ELF-1 (cell line): ENCODE data around the gene UBE2V1.
"Not testable (repeated sequence)": the region's sequence is repeated elsewhere in the genome, so short reads cannot be mapped to it uniquely, and the experiment has no call there.

Experiments
- DNase-seq: peaks from one replicate; pipeline ENCODE4 v3.0.0-alpha.2; 2016; ENCODE audit warnings: low read depth, low spot score

Gene UBE2V1

DNA sequence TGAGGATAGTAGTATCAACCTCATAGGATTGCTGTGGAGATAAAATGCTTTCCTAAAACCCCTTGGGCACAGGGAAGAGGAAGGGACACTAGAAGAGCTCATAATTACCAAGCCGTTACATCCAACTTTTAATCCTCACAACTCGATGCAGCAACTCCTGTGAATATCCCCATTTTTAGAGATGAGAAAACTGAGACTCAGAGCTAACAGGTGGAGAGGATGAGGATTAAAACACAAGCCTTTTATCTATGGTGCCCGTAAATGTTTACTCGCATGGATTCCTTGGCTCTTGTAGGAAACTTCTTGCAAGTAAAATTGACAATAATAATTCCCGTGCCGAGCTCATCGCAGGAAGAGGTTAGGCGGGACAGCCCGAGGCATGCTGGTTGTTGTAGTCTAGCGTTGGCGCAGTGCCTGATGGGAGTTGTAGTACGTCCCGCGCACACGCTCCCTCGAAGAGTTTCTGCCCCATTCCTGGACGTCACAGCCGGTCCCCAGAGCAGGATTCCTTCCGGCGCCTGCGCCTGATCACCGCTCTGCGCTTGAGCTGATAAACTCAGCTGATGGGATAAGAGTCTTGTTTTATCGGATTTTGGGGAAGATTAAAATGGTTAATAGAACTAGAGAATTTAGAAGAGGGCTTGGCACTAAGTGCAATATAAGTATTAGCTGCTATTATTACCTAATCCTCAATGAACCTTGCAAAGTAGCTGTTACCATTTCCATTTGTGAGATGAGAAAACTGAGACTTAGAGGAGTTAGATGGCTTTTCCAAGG is 2.8 kb upstream of the UBE2V1 start:
- peak; percentile 95 for DNase-seq

- DNase-seq = no peak
Measured at GRCh38 chr20:50115041-50115512, 2.1 kb upstream of the UBE2V1 start.

DNA sequence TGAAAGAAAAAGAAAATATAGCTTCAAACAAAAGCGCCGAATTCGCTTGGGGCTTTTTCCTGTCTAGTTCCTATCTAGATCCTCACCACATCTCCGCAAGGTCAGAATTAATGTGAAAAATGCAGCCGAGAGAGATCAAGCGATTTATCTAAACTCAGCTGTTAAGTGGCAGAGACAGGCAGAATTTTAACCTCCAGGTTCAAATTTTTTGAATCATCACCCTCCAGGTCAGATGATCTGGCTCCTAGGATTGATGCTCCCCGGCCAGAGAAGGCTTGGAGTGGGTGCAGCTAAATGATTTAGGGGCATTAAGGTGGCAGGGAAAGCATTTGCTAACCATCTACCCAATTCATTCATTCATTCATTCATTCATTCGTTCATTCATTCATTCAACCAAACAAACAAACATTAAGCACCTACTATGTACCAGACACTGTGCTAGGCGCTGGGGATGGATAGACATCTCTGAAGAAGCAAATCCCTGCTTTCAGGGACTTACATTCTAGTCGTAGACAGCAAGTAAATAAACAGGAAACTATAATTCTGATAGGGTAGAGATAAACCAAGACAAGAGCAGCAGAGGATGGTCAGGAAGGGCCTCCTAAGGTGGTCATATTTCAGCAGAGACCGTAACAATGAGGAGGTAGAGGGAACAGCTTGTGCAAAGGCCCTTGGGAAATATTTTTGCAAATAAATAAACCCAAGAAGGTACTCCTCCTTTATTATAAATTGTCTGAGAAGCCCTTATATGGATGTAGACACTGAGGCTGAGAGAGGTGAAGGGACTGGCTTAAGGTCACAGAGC is 672 bp upstream of the UBE2V1 start:
- DNase-seq = no peak

DNA sequence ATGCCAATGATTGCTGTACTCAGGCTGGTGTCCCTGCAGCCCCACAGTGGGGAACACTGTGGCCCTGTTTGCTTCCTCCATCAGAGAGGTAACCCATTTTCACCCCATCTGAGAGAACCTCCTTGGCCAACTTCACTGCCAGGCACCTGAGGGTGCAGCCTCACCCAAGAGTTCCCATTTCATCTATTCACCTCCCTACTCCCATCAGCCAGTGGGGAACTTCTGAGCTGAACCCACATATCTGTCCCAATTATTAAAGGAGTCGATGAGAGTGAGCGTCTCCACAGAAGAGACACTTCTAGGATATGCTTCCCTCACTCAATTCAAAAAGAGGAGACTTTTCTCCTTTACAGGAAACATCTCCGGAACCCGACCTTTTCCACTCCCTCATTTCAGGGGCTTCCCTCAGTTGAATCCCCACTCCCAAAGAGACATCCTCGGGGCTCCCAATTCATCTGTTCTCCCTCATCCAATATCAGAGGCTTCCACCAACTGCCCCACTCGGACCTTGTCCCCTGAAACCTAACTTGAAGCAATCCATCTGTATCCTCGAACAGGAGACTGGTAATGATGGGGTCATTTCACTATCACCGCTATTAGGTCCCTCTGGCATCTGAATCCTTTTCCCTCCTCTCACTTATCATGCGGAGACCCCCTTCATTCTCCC is 988 bp downstream of the UBE2V1 start:
- DNase-seq = no peak

DNA sequence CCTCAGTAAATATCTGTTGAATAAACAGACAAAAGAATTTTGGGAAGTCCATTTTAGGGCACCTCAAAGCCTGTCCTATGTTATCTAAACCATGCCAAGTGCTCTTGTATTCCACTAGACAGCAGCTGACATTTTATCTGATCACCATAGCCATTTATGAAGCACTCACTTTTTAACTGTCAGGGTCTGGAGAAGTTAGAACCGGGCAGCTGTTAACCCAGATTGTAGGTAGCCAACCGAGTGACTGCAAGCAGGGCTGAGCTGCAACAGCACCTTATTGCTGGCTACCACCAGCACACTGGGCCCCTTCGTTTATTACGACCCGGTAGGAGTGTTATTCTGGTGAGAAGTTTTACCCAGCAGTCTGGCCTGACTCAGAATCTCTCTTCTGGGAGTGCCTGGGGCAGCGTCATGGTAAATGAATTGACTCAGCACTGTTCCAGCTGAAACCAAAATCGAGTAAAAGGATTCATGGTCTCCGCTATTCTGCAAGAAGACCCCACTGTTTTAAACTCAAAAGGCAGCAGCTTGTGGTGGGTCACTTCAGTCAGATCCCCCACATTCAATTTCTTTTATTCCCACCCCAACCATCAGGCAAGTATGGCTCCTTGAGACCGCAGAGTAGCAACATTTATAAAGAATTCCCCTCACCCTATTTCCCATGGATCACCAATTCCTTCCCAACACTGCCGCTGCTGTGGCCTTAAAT is 1.7 kb downstream of the UBE2V1 start:
- DNase-seq = no peak

- DNase-seq = no peak
Measured at GRCh38 chr20:50110141-50111047, 2.6 kb downstream of the UBE2V1 start.

GRCh38 chr20:50108556-50109235 is 4.3 kb downstream of the UBE2V1 start:
- DNase-seq = no peak

- no peak for DNase-seq
Measured at GRCh38 chr20:50107796-50108331, 5.1 kb downstream of the UBE2V1 start.

GRCh38 chr20:50107086-50107660 is 5.8 kb downstream of the UBE2V1 start:
- DNase-seq = no peak

GRCh38 chr20:50106669-50107068 is 6.3 kb downstream of the UBE2V1 start:
- not testable (repeated sequence) for DNase-seq

GRCh38 chr20:50103464-50104107 is 9.4 kb downstream of the UBE2V1 start:
- not testable (repeated sequence) for DNase-seq

- DNase-seq = not testable (repeated sequence)
Measured at GRCh38 chr20:50102551-50102950, 10.4 kb downstream of the UBE2V1 start.

- no peak for DNase-seq
Measured at GRCh38 chr20:50101887-50102286, 11.1 kb downstream of the UBE2V1 start.

- DNase-seq = no peak
Measured at GRCh38 chr20:50101281-50101680, 11.7 kb downstream of the UBE2V1 start.

DNA sequence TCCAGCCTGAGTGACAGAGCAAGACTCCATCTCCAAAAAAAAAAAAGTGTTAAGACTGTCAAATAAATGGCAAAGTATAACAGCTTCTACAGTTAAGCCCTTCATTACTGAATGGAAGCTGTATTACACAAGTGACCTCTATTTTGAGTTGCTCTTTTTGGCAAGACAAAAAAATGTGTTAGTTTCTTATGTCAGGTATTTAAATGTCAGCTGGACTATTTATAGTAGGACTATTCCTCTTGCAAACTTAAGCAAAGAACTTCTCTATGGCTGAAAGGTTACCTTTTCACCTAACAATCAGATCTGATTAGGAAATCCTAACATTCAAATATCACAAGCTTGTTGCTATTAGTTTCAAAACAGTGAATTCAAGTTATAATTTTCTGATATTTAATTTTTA is 12.4 kb downstream of the UBE2V1 start:
- no peak for DNase-seq

GRCh38 chr20:50099565-50099991 is 13.4 kb downstream of the UBE2V1 start:
- DNase-seq = no peak

DNA sequence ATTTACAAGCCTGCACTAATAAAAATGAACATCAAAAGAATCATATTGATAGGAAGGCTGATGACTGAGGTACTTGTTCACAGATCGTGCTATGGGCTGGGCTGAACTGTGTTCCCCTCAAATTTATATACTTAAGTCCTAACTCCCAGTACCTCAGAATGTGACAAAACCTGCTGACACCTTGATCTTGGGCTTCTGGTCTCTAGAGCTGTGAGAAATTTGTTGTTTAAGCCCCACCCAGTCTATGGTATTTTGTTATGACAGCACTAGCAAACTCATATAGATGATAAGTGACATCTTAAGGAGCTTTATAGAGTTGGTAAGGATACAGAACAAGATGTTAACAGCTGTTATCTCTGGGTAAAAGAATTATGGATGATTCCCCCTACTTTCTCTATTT is 13.8 kb downstream of the UBE2V1 start:
- no peak for DNase-seq

- no peak for DNase-seq
Measured at GRCh38 chr20:50098259-50098658, 14.7 kb downstream of the UBE2V1 start.

GRCh38 chr20:50097843-50098242 is 15.1 kb downstream of the UBE2V1 start:
- no peak for DNase-seq
